ENCODE data around the gene SPAG16. TPM values are rescaled to one million over a fixed set of nuclear protein-coding genes. Genes with fewer than 3 reads are reported as not detected.

SPAG16 gene
- total RNA-seq, 1 experiment from 2014 or later, result 13.0 TPM

- Histone ChIP-seq H3K36me3 (ENCODE audit: control insufficient read depth, insufficient read depth, low read length) (no peaks in the 10 kb centered on the region), H3K9me3 (ENCODE audit: control insufficient read depth, insufficient read depth, low read depth, low read length) (no peaks in the 10 kb centered on the region), H3K4me1 (ENCODE audit: control insufficient read depth, insufficient read depth, low read length) (no peaks in the 10 kb centered on the region), H3K27ac (ENCODE audit: low read length) (no peak overlapping the region), H3K27me3 (ENCODE audit: control insufficient read depth, insufficient read depth, low read length) (no peaks in the 10 kb centered on the region), H3K4me3 (ENCODE audit: low read depth in 2 of 2, low read length in 2 of 2) (no peak overlapping the region)
- in situ Hi-C loops (cut with HindIII; ENCODE audit: low pct_unique_long_range_greater_than_20kb, low sequenced_read_pairs), result no loop called here
- TF ChIP-seq REST (IDR thresholded peaks at IDR 0.05; ENCODE audit: insufficient read depth in 1 of 2, low read depth in 2 of 2, low read length in 1 of 2) (no peak), SIN3A (IDR thresholded peaks at IDR 0.05; ENCODE audit: borderline replicate concordance, insufficient read depth, low read depth, low read length) (no peak), CTCF (IDR thresholded peaks at IDR 0.05) (no peak), POLR2AphosphoS5 (IDR thresholded peaks at IDR 0.05; ENCODE audit: low read depth, low read length) (no peak)
- ATAC-seq, result no peak
- CTCF ChIA-PET, result no interaction called here
- no peak for DNase-seq (ENCODE audit: low read depth, low spot score)
- POLR2A ChIA-PET, result interaction anchor here (0.7 kb wide), 1 partner anchor 210 kb away, joined by 3 read pairs; no protein-coding TSS in a partner anchor
- intact Hi-C loops (cut with micrococcal nuclease; ENCODE audit: unreplicated experiment), result no loop called here
- BruUV-seq (replicated peaks), result no TSS peak
Observed at GRCh38 chr2:214386720-214387119, 1102.5 kb downstream of the SPAG16 start.

DNA sequence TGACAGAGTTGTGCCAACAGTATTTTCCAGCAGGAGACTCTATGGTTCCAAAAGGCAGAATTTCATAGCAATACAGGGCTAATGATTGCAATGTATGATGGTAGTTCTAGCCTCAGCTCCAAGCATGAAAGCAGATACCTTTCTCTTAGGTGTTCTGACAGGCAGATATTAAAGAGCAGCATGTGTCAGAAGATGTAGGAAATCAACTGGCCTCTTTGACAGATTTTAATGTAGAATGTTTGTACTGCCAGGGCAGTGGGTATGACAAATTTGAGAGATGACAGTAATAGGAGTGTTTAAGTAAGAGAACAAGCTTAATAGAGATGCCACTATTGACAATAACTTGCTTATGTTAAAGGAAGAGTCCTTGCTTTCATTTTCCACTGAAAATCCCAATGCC, 1105.1 kb downstream of the SPAG16 start:
- intact Hi-C loops (cut with micrococcal nuclease; ENCODE audit: unreplicated experiment) (no loop called here), in situ Hi-C loops (cut with HindIII; ENCODE audit: low pct_unique_long_range_greater_than_20kb, low sequenced_read_pairs) (no loop called here)
- ATAC-seq (no peak), DNase-seq (ENCODE audit: low read depth, low spot score) (no peak)
- POLR2A ChIA-PET, result no interaction called here
- H3K4me3 ChIP-seq (ENCODE audit: low read depth in 2 of 2, low read length in 2 of 2), result no peak overlapping the region
- TF ChIP-seq POLR2AphosphoS5 (IDR thresholded peaks at IDR 0.05; ENCODE audit: low read depth, low read length) (no peak), REST (IDR thresholded peaks at IDR 0.05; ENCODE audit: insufficient read depth in 1 of 2, low read depth in 2 of 2, low read length in 1 of 2) (no peak), SIN3A (IDR thresholded peaks at IDR 0.05; ENCODE audit: borderline replicate concordance, insufficient read depth, low read depth, low read length) (no peak), TCF7L2 (IDR thresholded peaks at IDR 0.05; ENCODE audit: low read depth, low read length) (no peak), CTCF (IDR thresholded peaks at IDR 0.05) (no peak)
- no TSS peak for BruUV-seq (replicated peaks)
- H3K9me3 ChIP-seq (ENCODE audit: control insufficient read depth, insufficient read depth, low read depth, low read length), result no peaks in the 10 kb centered on the region
- CTCF ChIA-PET, result no interaction called here
- no peaks in the 10 kb centered on the region for H3K27me3 ChIP-seq (ENCODE audit: control insufficient read depth, insufficient read depth, low read length)
- no peaks in the 10 kb centered on the region for H3K4me1 ChIP-seq (ENCODE audit: control insufficient read depth, insufficient read depth, low read length)
- no peak overlapping the region for H3K27ac ChIP-seq (ENCODE audit: low read length)
- no peaks in the 10 kb centered on the region for H3K36me3 ChIP-seq (ENCODE audit: control insufficient read depth, insufficient read depth, low read length)

All from Panc1 (cell line).